Measurements from ENCODE around the gene DIPK1A.
A peak's percentile ranks its signal among the peaks of the same experiment; 100 is the strongest.

DIPK1A gene

GRCh38 chr1:92877792-92878191 is 83.5 kb downstream of the DIPK1A start:
- DNase-seq (ENCODE audit: low read depth in 2 of 2), result no peak

- DNase-seq (ENCODE audit: low read depth in 2 of 2), result no peak
These were observed 84.1 kb downstream of the DIPK1A start for GRCh38 chr1:92877081-92877711.

GRCh38 chr1:92876351-92876750 is 84.9 kb downstream of the DIPK1A start:
- DNase-seq (ENCODE audit: low read depth in 2 of 2), result no peak

GRCh38 chr1:92874987-92875386 is 86.3 kb downstream of the DIPK1A start:
- no peak for DNase-seq (ENCODE audit: low read depth in 2 of 2)

- DNase-seq (ENCODE audit: low read depth in 2 of 2), result no peak
These were observed 88.5 kb downstream of the DIPK1A start for GRCh38 chr1:92872719-92873118.

GRCh38 chr1:92870591-92870990 is 90.7 kb downstream of the DIPK1A start:
- DNase-seq (ENCODE audit: low read depth in 2 of 2), result no peak

GRCh38 chr1:92864131-92864530 is 97.1 kb downstream of the DIPK1A start:
- DNase-seq (ENCODE audit: low read depth in 2 of 2), result no peak

- DNase-seq (ENCODE audit: low read depth in 2 of 2), result no peak
These were observed 98.7 kb downstream of the DIPK1A start for GRCh38 chr1:92862605-92863004.

- no peak for DNase-seq (ENCODE audit: low read depth in 2 of 2)
These were observed 101.7 kb downstream of the DIPK1A start for GRCh38 chr1:92859400-92860039.

- peak in 1 of 2 donors; percentile 30 for DNase-seq (ENCODE audit: low read depth in 2 of 2)
These were observed 102.5 kb downstream of the DIPK1A start for GRCh38 chr1:92858564-92859399.

GRCh38 chr1:92857817-92858216 is 103.4 kb downstream of the DIPK1A start:
- DNase-seq (ENCODE audit: low read depth in 2 of 2), result no peak

- no peak for DNase-seq (ENCODE audit: low read depth in 2 of 2)
These were observed 106.0 kb downstream of the DIPK1A start for GRCh38 chr1:92855236-92855635.

- DNase-seq (ENCODE audit: low read depth in 2 of 2), result no peak
These were observed 107.0 kb downstream of the DIPK1A start for GRCh38 chr1:92854101-92854785.

- no peak for DNase-seq (ENCODE audit: low read depth in 2 of 2)
These were observed 108.0 kb downstream of the DIPK1A start for GRCh38 chr1:92853299-92853698.

GRCh38 chr1:92851729-92852128 is 109.5 kb downstream of the DIPK1A start:
- no peak for DNase-seq (ENCODE audit: low read depth in 2 of 2)

GRCh38 chr1:92850019-92850418 is 111.2 kb downstream of the DIPK1A start:
- DNase-seq (ENCODE audit: low read depth in 2 of 2), result no peak

GRCh38 chr1:92848201-92848600 is 113.1 kb downstream of the DIPK1A start:
- DNase-seq (ENCODE audit: low read depth in 2 of 2), result no peak

- DNase-seq (ENCODE audit: low read depth in 2 of 2), result no peak
These were observed 115.4 kb downstream of the DIPK1A start for GRCh38 chr1:92845908-92846307.

- no peak for DNase-seq (ENCODE audit: low read depth in 2 of 2)
These were observed 116.8 kb downstream of the DIPK1A start for GRCh38 chr1:92844439-92844838.

- no peak for DNase-seq (ENCODE audit: low read depth in 2 of 2)
These were observed 117.6 kb downstream of the DIPK1A start for GRCh38 chr1:92843429-92844352.

GRCh38 chr1:92843046-92843423 is 118.2 kb downstream of the DIPK1A start:
- DNase-seq (ENCODE audit: low read depth in 2 of 2), result no peak

Data from stimulated activated CD4-positive, alpha-beta T cell treated with anti-CD3 and anti-CD28 coated beads, Interleukin-4, amount 100 ng/mL, for 48 hours (primary cell).